NCI-H748 (cell line): Measurements from ENCODE around the gene SCMH1.

Experiments used
- DNase-seq: peaks from one replicate; lab custom pipeline; 2025; ENCODE audit not compliant: unreplicated experiment; lab: John Stamatoyannopoulos, UW

The SCMH1 gene

GRCh38 chr1:41010345-41010744 lies 231.8 kb downstream of the SCMH1 start:
- no peak for DNase-seq

- DNase-seq: no peak
These were observed 232.6 kb downstream of the SCMH1 start for GRCh38 chr1:41009466-41009865.

- DNase-seq: no peak
These were observed 234.9 kb downstream of the SCMH1 start for GRCh38 chr1:41006942-41007865.

GRCh38 chr1:41005876-41006275 lies 236.2 kb downstream of the SCMH1 start:
- DNase-seq: no peak

DNA sequence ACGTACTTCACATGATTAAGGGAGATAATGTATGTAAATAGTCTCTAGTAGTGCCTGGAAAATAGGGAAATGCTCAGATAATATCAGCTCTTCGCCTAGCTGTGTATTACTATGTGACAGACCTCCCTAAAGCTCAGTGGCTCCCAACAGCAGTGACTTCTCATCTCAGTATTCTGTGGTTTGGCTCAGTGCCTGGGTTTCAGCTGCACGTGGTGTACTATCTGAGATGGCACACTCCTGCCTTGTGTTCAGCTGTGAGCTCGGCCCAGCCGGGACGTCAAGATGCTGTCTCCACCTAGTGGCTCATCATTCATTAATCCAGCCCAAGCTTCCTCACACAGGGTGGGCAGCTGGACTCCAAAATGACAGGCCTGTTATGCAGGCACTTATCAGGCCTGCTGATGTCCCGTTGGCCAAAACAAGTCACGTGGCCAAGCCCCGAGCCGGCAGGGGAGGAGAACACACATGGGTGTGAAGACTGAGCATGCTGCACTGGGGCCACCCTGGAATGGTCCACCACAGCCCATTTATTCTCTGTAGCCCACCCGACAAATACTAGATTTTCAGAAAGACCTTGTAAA lies 238.4 kb downstream of the SCMH1 start:
- DNase-seq: peak; percentile 61

GRCh38 chr1:41003127-41003639 lies 238.9 kb downstream of the SCMH1 start:
- DNase-seq: no peak

DNA sequence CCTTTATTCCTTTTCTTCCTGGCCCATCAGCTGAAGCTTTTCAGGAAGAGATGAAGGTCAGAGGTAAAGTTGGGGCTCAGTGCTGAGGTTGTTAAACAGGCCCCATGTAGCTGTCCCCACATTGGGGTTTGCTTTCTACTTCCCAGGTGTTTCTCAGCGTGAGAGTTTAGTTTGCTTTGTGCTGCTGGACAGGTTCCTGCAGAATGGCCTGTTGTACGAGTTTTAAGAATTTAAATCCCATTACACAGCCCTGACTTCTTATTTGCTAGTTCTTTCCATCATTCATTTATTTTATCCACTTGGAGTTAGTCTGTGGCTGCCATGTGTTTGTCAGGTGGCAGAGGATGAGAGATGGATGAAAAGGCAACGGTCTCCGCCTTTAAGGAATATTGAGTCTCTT lies 243.4 kb downstream of the SCMH1 start:
- DNase-seq: no peak

DNA sequence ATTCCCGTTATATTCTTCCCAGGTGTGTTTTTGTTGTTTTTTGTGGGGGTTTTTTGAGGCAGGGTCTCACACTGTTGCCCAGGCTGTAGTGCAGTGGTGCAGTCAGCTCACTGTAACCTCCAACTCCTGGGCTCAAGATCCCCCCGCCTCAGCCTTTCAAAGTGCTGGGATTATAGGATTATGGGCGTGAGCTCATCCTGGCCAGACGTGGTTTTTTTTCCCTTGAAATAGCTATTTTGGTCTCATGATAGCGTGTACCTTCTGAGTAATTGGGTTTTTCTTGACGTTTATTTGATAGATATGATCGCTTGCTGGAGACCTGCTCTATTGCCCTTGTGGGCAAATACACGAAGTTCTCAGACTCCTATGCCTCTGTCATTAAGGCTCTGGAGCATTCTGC lies 245.0 kb downstream of the SCMH1 start:
- no peak for DNase-seq

DNA sequence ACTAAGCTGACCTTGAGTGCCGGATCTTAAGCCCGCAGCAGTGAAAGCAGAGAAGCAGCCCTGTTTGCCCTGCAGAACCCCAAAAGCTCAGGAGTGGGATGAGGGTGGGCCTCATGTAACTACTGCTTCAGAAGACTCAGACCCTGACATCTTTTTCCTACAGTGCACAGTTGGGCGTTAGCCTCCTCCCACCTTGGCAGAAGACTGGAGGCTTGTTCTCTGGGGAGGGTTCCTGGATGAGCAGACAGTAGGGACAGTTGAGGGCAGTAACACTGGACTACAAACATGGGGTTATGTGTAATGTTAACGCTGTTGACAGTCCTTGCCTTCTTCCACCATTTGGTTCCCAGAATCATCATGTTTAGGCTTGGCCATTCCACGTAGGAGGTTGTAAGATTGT lies 253.0 kb downstream of the SCMH1 start:
- no peak for DNase-seq

- no peak for DNase-seq
These were observed 253.8 kb downstream of the SCMH1 start for GRCh38 chr1:40988280-40988679.

- no peak for DNase-seq
These were observed 254.4 kb downstream of the SCMH1 start for GRCh38 chr1:40987439-40988276.

DNA sequence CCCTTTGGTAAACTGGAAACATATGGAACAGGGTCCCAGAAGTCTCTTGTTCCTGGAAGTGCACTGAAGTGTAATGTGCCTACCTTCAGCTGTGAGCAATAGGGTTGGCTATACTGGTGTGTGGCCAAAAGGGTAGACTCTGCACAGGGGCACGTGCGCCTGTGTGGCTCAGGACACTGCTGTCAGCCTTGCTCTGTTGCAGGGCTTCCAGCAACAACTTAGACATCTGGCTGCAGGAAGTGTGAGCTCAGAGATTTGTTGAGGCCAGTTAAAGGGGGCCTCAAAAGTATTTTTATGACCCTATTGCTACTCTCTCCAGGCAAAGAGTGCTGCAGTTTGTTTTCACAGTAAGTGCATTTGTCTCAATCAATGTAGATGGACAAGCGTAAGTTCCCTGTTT lies 255.2 kb downstream of the SCMH1 start:
- no peak for DNase-seq

DNA sequence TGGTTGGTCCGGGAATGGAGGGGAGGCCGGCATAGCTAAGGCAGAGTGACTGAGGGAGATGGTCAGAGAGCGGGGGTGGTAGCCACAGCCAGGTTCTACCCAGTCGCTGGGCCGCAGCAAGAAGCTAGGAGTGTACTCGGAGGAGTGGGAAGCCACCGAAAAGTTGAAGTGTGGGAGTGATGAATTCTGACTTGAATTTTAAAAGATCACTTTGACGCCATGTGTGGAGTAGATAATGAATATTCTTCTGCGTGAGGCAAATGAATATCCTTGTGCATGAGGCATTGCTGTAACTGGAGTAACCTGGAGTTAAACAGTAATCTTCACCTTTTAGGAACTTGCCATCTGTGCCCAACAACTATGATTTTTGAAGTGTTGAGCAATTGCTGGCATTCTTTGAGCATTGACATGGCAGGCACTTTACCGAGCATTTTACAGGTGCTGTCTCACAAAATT lies 255.8 kb downstream of the SCMH1 start:
- no peak for DNase-seq

DNA sequence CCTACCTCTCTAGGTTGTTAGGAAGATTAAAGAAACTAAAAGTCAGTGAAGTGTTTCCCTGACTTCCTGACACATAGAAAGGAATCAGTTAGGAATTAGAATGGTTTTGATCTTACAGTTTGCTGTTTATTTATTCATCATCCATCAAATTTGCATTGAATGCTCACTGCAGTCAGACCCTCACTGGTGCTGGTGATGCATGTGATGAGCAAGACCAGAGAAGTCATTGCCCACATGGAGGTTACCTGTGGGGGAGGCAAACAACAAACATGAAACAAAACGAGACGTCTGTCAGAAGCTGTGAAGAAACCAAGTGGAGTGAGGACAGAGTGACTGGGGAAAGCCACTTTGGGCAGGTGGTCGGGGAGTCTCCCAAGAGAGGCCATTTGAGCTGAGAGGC lies 256.2 kb downstream of the SCMH1 start:
- DNase-seq: no peak

DNA sequence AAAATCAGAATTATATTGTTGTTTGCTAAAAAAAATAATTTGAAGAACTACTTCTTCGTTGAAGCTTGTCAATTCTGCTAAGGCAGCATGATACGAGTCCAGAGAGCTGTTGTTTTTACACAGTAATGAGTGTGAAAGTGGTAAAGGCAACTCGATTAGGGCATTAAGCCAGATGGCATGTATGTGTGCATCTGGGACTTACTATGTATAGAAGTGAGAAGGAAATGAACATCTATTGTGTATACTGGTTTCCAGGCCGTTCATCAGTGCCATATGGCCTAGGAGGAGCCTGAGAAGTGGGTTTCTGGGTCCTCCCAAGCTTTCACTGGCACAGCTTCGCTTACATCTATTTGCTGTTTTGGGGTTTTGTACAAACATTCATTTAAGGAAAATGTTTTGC lies 256.9 kb downstream of the SCMH1 start:
- DNase-seq: no peak

DNA sequence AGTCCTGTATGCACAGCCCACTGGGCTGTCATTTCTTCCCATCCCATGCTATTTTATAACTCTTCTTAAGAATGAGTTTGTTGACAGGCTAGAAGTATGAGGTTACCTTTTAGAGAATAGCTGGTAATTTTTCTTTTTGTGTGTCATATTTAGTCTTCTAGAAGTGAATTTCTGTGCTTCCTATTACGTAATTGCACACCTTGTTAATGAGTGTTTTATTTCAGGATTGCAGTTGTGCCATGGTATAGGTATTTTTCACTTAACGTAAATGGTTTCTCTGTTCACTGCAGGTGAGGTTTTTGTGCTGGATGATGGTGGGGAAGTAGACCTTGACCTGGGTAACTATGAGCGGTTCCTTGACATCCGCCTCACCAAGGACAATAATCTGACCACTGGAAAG lies 257.6 kb downstream of the SCMH1 start:
- DNase-seq: no peak

GRCh38 chr1:40984066-40984465 lies 258.0 kb downstream of the SCMH1 start:
- DNase-seq: no peak

DNA sequence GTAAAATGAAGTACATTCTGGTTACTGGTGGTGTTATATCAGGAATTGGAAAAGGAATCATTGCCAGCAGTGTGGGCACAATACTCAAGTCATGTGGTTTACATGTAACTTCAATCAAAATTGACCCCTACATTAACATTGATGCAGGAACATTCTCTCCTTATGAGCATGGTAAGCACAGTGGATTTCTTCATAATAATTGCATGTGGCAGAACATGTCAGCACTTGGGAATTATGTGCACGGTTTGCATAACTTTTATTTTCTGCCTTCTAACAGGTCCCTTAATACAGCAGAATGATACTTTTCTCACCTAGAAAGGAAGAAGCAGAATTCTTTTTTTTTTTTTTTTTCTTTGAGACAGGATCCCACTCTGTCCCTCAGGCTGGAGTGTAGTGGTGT lies 258.8 kb downstream of the SCMH1 start:
- no peak for DNase-seq

- DNase-seq: no peak
These were observed 259.4 kb downstream of the SCMH1 start for GRCh38 chr1:40982721-40983120.

DNA sequence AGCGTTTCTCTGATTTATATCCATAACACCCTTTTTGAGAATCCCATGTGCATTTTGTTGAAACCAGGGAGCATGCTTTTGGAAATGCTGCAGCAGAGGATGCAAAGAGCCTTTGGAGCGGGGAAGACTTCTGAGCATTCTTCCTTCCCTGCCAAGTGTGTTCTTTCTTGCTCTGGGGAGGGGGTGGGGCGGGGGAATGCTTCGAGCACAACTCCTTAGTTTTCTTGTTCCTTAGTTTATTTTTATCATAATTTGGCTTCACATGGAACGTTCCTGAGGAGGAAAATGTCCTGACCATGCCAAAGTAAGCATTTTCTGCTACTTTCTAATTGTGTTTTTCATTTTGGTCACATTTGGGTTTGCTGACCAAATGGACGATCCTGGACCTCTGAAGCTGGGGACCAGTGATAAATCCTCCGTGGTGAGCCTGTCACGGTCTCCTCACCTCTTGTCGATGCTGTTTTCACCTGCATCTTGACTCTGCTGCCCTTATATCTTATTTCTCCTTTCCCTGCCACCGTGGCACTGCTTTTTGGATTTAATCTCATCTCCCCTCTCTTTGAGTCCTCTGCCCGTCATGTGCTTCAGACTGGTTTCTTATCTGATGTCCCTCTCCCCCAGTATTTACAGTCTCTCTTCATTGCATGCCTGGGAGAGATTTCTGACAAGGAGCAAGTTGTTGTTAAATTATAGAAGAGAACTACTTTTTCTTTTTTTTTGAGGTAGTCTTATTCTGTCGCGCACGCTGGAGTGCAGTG lies 260.2 kb downstream of the SCMH1 start:
- no peak for DNase-seq
